Endodermal cell (in vitro differentiated cells): Measurements from ENCODE around the gene EP400. TPM values are rescaled to one million over a fixed set of nuclear protein-coding genes. Genes with fewer than 3 reads are reported as not detected.

Experiments used
- DNase-seq: peaks from one replicate; pipeline ENCODE4 v3.0.0-alpha.2; 2017
- H3K27ac ChIP-seq: 2 replicates; pipeline ENCODE4 v1.5.1; 2013; ENCODE audit warnings: mild to moderate bottlenecking, low read depth, low read length, moderate library complexity
- H3K27me3 ChIP-seq: 2 replicates; pipeline ENCODE4 v1.6.1; 2013; ENCODE audit warnings: mild to moderate bottlenecking, low read length, moderate library complexity; ENCODE audit not compliant: insufficient read depth, control insufficient read depth, poor library complexity, severe bottlenecking
- H3K36me3 ChIP-seq: 2 replicates; pipeline ENCODE4 v1.7.0; 2013; ENCODE audit warnings: mild to moderate bottlenecking, low read length, moderate library complexity; ENCODE audit not compliant: control insufficient read depth, insufficient read depth
- H3K4me1 ChIP-seq: one replicate; pipeline ENCODE4 v1.7.0; 2013; ENCODE audit warnings: low read length; ENCODE audit not compliant: control insufficient read depth, insufficient read depth
- H3K4me3 ChIP-seq: 2 replicates; pipeline ENCODE4 v1.5.1; 2013; ENCODE audit warnings: mild to moderate bottlenecking, low read length, moderate library complexity
- H3K9ac ChIP-seq: 2 replicates; pipeline ENCODE4 v1.6.1; 2013; ENCODE audit warnings: mild to moderate bottlenecking, low read length, moderate library complexity; ENCODE audit not compliant: poor library complexity, severe bottlenecking; ENCODE audit errors: extremely low read depth
- H3K9me3 ChIP-seq: 2 replicates; pipeline ENCODE4 v1.6.1; 2013; ENCODE audit warnings: mild to moderate bottlenecking, low read length, moderate library complexity; ENCODE audit not compliant: control insufficient read depth
- H3K27ac Mint-ChIP-seq: 2 replicates; pipeline ENCODE4 v1.8.0; 2020; ENCODE audit warnings: mixed read lengths
- H3K27me3 Mint-ChIP-seq: 2 replicates; pipeline ENCODE4 v1.8.0; 2021; ENCODE audit warnings: mild to moderate bottlenecking, mixed read lengths; ENCODE audit not compliant: insufficient read depth
- H3K36me3 Mint-ChIP-seq: 2 replicates; pipeline ENCODE4 v1.8.0; 2020; ENCODE audit warnings: low read depth, mixed read lengths
- H3K4me1 Mint-ChIP-seq: 2 replicates; pipeline ENCODE4 v1.8.0; 2020; ENCODE audit warnings: mixed read lengths
- H3K4me3 Mint-ChIP-seq: 2 replicates; pipeline ENCODE4 v1.8.0; 2020; ENCODE audit warnings: mild to moderate bottlenecking, moderate library complexity, mixed read lengths
- H3K9me3 Mint-ChIP-seq: 2 replicates; pipeline ENCODE4 v1.8.0; 2020; ENCODE audit warnings: mild to moderate bottlenecking, mixed read lengths
- WGBS, 2 experiments: methylation state at CpG; one replicate each; pipeline versions ENCODE4 v1.1.5 to v1.1.7; 2013; ENCODE audit warnings: missing lambda C conversion rate in 2 of 2, mixed read lengths in 1 of 2; ENCODE audit not compliant: insufficient coverage in 1 of 2, insufficient read length in 1 of 2; 5-methylcytosine and 5-hydroxymethylcytosine counted together
- total RNA-seq, 2 donors: library from RNA; stranded (reverse); fragmentation: NEBNext Ultra II Directional in 1 of 2; extraction: Animal tissue kit (Norgen Biotek cat#: 25700) in 1 of 2; gene quantifications; 2 replicates in 1 of 2; 3 replicates in 1 of 2; pipeline ENCODE4 v1.2.1, GENCODE V29; 2021
- TF ChIP-seq, protein P1 (sequence below): fragments of 200-600 bp; sonication (generic); conservative IDR thresholded peaks from 2 replicates; pipeline ENCODE4 v1.5.0; 2021; ENCODE audit warnings: antibody characterized with exemption, mild to moderate bottlenecking

The EP400 gene
- total RNA-seq, 2 donors from 2014 or later, result 64.7 to 78.3 TPM

DNA sequence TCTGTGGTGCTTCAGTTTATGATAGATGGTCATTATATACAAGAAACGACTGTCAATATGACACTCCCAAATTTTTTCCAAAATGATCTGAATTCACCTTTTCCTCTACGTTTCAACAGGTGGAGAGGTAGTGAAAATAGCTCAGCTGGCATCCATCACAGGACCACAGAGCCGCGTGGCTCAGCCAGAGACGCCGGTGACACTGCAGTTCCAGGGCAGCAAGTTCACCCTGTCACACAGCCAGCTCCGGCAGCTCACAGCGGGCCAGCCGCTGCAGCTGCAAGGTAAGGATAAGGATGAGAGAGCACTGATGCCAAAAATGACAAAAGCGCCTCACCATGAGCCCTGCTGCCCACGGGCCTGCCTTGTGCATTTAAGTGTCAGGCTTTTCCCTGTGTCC lies 73.9 kb downstream of the EP400 start:
- H3K4me1 ChIP-seq, result no peaks in the 10 kb centered on the region
- no peak overlapping the region for H3K4me3 ChIP-seq
- peaks cover 81% of the 10 kb centered on the region for H3K36me3 ChIP-seq
- H3K27ac Mint-ChIP-seq, result no peak overlapping the region
- H3K9me3 ChIP-seq, result no peaks in the 10 kb centered on the region
- 95 to 99% methylated on average over 10 to 11 of the region's 11 CpGs for WGBS, 2 experiments
- no peak for DNase-seq
- TF ChIP-seq, protein P1, sequence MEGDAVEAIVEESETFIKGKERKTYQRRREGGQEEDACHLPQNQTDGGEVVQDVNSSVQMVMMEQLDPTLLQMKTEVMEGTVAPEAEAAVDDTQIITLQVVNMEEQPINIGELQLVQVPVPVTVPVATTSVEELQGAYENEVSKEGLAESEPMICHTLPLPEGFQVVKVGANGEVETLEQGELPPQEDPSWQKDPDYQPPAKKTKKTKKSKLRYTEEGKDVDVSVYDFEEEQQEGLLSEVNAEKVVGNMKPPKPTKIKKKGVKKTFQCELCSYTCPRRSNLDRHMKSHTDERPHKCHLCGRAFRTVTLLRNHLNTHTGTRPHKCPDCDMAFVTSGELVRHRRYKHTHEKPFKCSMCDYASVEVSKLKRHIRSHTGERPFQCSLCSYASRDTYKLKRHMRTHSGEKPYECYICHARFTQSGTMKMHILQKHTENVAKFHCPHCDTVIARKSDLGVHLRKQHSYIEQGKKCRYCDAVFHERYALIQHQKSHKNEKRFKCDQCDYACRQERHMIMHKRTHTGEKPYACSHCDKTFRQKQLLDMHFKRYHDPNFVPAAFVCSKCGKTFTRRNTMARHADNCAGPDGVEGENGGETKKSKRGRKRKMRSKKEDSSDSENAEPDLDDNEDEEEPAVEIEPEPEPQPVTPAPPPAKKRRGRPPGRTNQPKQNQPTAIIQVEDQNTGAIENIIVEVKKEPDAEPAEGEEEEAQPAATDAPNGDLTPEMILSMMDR, result no peak
- no peaks in the 10 kb centered on the region for H3K27me3 Mint-ChIP-seq
- no peak overlapping the region for H3K27ac ChIP-seq
- H3K27me3 ChIP-seq, result no peaks in the 10 kb centered on the region
- no peaks in the 10 kb centered on the region for H3K9me3 Mint-ChIP-seq
- no peak overlapping the region for H3K9ac ChIP-seq
- no peak overlapping the region for H3K4me3 Mint-ChIP-seq
- no peaks in the 10 kb centered on the region for H3K4me1 Mint-ChIP-seq
- peaks cover 74% of the 10 kb centered on the region for H3K36me3 Mint-ChIP-seq

DNA sequence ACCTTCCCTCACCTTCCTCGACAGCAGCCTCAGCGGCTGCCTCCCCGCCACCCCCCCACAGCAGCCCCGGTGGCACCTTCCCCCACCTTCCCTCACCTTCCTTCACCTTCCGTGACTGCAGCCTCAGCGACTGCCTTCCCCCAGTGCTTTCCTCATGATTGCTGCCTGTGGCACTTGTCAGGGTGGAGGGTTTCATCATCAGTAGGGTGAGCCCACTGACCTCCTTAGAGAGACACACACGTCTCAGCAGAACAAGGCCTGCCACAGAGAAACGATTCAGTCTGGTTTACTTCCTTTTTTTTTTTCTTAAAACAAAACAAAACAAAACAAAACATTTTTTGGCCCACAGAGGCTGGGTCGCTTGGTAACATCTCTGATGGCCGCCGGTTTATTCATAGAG lies 75.0 kb downstream of the EP400 start:
- Histone ChIP-seq H3K4me3 (no peak overlapping the region), H3K4me1 (no peaks in the 10 kb centered on the region), H3K27ac (no peak overlapping the region), H3K27me3 (no peaks in the 10 kb centered on the region), H3K9me3 (no peaks in the 10 kb centered on the region), H3K9ac (no peak overlapping the region), H3K36me3 (peaks cover 82% of the 10 kb centered on the region)
- Mint-ChIP-seq H3K9me3 (no peaks in the 10 kb centered on the region), H3K4me1 (no peaks in the 10 kb centered on the region), H3K4me3 (no peak overlapping the region), H3K36me3 (peaks cover 74% of the 10 kb centered on the region), H3K27ac (no peak overlapping the region), H3K27me3 (no peaks in the 10 kb centered on the region)
- 91 to 96% methylated on average over 7 to 11 of the region's 11 CpGs for WGBS, 2 experiments
- DNase-seq, result no peak
- TF ChIP-seq, protein P1, result no peak

DNA sequence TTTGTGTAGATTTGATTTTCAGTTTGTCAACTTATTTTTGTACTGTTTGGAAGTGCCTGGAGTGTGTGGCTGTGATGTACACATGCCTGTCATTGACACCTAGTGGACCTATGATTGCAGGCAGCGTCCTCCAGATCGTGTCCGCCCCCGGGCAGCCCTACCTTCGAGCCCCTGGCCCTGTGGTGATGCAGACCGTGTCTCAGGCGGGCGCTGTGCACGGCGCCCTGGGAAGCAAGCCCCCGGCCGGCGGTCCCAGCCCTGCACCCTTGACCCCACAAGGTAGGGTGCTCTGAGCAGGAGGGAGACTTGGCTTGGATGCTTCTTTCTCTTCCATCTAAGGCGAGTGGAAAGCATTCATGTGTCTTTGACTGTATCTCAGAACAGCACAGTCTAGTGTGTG lies 75.8 kb downstream of the EP400 start:
- DNase-seq, result no peak
- Histone ChIP-seq H3K36me3 (peaks cover 84% of the 10 kb centered on the region), H3K27me3 (no peaks in the 10 kb centered on the region), H3K4me1 (no peaks in the 10 kb centered on the region), H3K27ac (no peak overlapping the region), H3K9me3 (no peaks in the 10 kb centered on the region), H3K9ac (no peak overlapping the region), H3K4me3 (no peak overlapping the region)
- Mint-ChIP-seq H3K9me3 (no peaks in the 10 kb centered on the region), H3K27me3 (no peaks in the 10 kb centered on the region), H3K4me3 (no peak overlapping the region), H3K27ac (no peak overlapping the region), H3K36me3 (peaks cover 75% of the 10 kb centered on the region), H3K4me1 (no peaks in the 10 kb centered on the region)
- TF ChIP-seq, protein P1, result no peak
- 96 to 98% methylated on average over 10 to 14 of the region's 14 CpGs for WGBS, 2 experiments
